ENCODE measurements around the gene LOXHD1.

The LOXHD1 gene

DNA sequence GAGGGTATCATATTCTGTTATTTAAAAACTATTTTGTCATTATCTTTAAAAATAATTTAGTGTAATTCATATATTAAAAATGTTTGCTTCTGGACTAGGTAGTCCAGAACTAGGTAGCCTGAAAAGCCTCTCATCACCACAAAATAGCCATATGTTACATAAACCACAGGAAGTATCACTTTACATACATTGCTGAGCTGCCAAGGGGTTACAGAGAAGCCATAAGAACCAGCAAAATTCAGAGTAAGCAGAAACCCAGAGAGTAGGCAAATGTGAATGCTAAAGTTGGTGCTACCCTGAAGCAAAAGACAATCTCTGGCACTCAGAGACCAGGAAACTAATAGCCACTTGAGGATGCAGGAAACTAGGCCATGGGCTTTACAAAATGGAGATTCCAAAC lies 60.9 kb downstream of the LOXHD1 start:
- H3K4me3 ChIP-seq (ENCODE audit: control insufficient read depth in 1 of 7, extremely low read depth in 1 of 7, insufficient read depth in 4 of 7, low read depth in 2 of 7, low read length in 6 of 7) = no peak overlapping the region
- ChIA-PET CTCF (no interaction called here), POLR2A (no interaction called here)
- DNase-seq = no peak
- no peak overlapping the region for H3K27ac ChIP-seq (ENCODE audit: insufficient read depth in 1 of 2, low read depth in 1 of 2, low read length in 2 of 2, poor library complexity in 1 of 2, severe bottlenecking in 2 of 2)
- H3K4me1 ChIP-seq (ENCODE audit: control extremely low read depth in 1 of 4, control insufficient read depth in 4 of 4, insufficient read depth in 4 of 4, low read length in 3 of 4) = peaks cover 0 to 20% (median 12%) of the 10 kb centered on the region in 4 experiments
- no peaks in the 10 kb centered on the region for H3K36me3 ChIP-seq (ENCODE audit: control insufficient read depth in 4 of 4, insufficient read depth in 4 of 4, low read length in 3 of 4)
- H3K9me3 ChIP-seq (ENCODE audit: control extremely low read depth in 1 of 5, control insufficient read depth in 4 of 5, insufficient read depth in 2 of 5, low read depth in 1 of 5, low read length in 4 of 5) = peaks cover 0 to 2% (median 0%) of the 10 kb centered on the region in 5 experiments
- no peaks in the 10 kb centered on the region for H3K27me3 ChIP-seq (replicated peaks in 2 of 5; ENCODE audit: control insufficient read depth in 4 of 5, insufficient read depth in 5 of 5, low read length in 4 of 5)

DNA sequence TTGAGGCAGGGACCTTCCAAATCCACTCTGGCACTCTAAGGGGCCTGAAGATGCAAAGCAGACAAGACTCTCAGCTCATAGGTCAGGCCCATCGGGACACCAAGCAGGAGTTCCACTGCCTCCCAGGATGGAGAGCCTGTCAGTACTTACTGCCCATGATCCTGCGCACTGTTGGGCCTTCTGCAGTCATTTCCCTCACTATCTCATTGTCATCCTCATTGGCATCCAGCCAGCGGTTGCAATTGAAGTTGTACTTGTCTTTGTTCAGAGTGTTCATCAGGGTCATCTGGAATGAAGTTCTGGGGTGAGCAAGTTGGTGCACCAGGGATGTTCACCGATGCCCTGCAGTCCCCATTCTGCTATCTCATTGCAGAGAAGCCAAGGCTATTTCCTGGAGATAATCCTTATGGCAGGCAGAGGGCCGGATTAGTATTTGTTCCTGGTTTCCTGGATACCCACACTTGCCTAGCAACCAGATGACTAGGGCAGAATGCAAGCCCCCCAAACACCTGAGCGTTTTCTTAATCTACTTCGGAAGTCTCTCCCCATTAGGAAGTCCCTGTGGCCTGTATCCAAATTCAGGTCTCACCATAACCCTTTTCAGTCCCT lies 65.1 kb downstream of the LOXHD1 start:
- Histone ChIP-seq H3K4me3 (ENCODE audit: control insufficient read depth in 1 of 7, extremely low read depth in 1 of 7, insufficient read depth in 4 of 7, low read depth in 2 of 7, low read length in 6 of 7) (no peak overlapping the region), H3K36me3 (ENCODE audit: control insufficient read depth in 4 of 4, insufficient read depth in 4 of 4, low read length in 3 of 4) (no peaks in the 10 kb centered on the region), H3K4me1 (ENCODE audit: control extremely low read depth in 1 of 4, control insufficient read depth in 4 of 4, insufficient read depth in 4 of 4, low read length in 3 of 4) (peaks cover 0 to 18% (median 8%) of the 10 kb centered on the region in 4 experiments), H3K27ac (ENCODE audit: insufficient read depth in 1 of 2, low read depth in 1 of 2, low read length in 2 of 2, poor library complexity in 1 of 2, severe bottlenecking in 2 of 2) (no peak overlapping the region), H3K9me3 (ENCODE audit: control extremely low read depth in 1 of 5, control insufficient read depth in 4 of 5, insufficient read depth in 2 of 5, low read depth in 1 of 5, low read length in 4 of 5) (no peaks in the 10 kb centered on the region), H3K27me3 (replicated peaks in 2 of 5; ENCODE audit: control insufficient read depth in 4 of 5, insufficient read depth in 5 of 5, low read length in 4 of 5) (no peaks in the 10 kb centered on the region)
- peak; percentile 32 to 85 (median 72) for DNase-seq
- CTCF ChIA-PET = interaction anchor here (1.0 kb wide), 1 partner anchor 36 kb away, joined by 3 read pairs; no protein-coding TSS in a partner anchor
- WGBS (ENCODE audit: insufficient coverage) = 47% methylated on average over 6 of the region's 7 CpGs
- POLR2A ChIA-PET = no interaction called here

DNA sequence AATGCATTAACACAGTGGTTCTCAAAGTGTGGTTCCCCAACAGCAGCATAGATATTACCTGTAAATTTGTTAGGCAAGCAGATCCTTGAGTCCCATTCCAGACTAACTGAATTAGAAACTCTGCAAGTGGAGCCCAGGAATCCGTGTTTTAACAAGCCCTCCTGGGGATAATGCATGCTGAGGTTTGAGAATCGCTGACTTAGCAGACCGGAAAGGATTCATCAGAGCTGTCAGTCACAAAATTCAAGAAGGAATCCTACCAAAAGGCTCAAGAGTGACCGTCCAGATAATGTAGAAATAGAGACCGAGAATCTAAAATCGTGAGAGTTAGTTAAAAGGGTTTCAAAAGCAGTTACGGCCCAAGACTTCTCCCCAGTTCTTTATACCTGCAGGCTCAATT lies 66.9 kb downstream of the LOXHD1 start:
- ChIA-PET CTCF (no interaction called here), POLR2A (no interaction called here)
- peaks cover 0 to 14% (median 8%) of the 10 kb centered on the region in 4 experiments for H3K4me1 ChIP-seq (ENCODE audit: control extremely low read depth in 1 of 4, control insufficient read depth in 4 of 4, insufficient read depth in 4 of 4, low read length in 3 of 4)
- WGBS (ENCODE audit: insufficient coverage) = 98% methylated on average over 7 of the region's 7 CpGs
- DNase-seq = no peak
- H3K9me3 ChIP-seq (ENCODE audit: control extremely low read depth in 1 of 5, control insufficient read depth in 4 of 5, insufficient read depth in 2 of 5, low read depth in 1 of 5, low read length in 4 of 5) = no peaks in the 10 kb centered on the region
- no peak overlapping the region for H3K4me3 ChIP-seq (ENCODE audit: control insufficient read depth in 1 of 7, extremely low read depth in 1 of 7, insufficient read depth in 4 of 7, low read depth in 2 of 7, low read length in 6 of 7)
- no peaks in the 10 kb centered on the region for H3K27me3 ChIP-seq (replicated peaks in 2 of 5; ENCODE audit: control insufficient read depth in 4 of 5, insufficient read depth in 5 of 5, low read length in 4 of 5)
- H3K36me3 ChIP-seq (ENCODE audit: control insufficient read depth in 4 of 4, insufficient read depth in 4 of 4, low read length in 3 of 4) = no peaks in the 10 kb centered on the region
- H3K27ac ChIP-seq (ENCODE audit: insufficient read depth in 1 of 2, low read depth in 1 of 2, low read length in 2 of 2, poor library complexity in 1 of 2, severe bottlenecking in 2 of 2) = no peak overlapping the region

DNA sequence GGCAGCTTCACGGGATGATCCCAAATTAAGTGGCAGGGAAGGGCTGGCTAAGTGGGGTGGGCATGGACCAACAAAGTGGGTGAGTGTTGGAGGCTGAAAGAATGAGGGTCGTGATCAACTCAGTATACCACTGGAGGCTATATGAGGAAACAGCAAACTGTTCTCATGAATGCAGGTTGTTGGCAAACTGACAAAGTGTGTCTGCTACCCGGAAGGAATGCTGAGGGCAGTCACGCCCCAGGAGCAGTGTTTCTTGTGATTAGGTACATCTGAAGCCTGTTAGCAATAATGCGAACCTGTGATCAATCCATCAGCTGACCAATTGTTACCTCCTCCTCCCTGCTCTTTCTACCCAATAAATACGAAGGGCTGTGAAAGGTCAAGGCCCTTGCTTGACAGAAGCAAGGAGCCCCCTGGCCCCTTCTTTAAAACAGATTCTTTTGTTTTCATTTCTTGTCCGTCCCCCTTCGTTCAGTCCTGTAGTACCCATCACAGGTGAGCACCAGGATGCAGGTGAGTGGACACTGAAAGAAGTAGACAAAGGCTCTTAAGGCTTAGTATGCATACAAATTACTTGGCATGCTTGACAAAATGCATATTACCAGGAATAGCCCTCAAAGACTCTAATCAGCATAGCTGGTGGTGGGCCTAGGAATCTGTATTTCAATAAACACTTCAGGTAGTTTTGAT lies 67.9 kb downstream of the LOXHD1 start:
- DNase-seq = no peak
- H3K4me1 ChIP-seq (ENCODE audit: control extremely low read depth in 1 of 4, control insufficient read depth in 4 of 4, insufficient read depth in 4 of 4, low read length in 3 of 4) = peaks cover 0 to 14% (median 8%) of the 10 kb centered on the region in 4 experiments
- no peaks in the 10 kb centered on the region for H3K27me3 ChIP-seq (replicated peaks in 2 of 5; ENCODE audit: control insufficient read depth in 4 of 5, insufficient read depth in 5 of 5, low read length in 4 of 5)
- ChIA-PET POLR2A (no interaction called here), CTCF (no interaction called here)
- 96% methylated on average over 7 of the region's 8 CpGs for WGBS (ENCODE audit: insufficient coverage)
- no peak overlapping the region for H3K27ac ChIP-seq (ENCODE audit: insufficient read depth in 1 of 2, low read depth in 1 of 2, low read length in 2 of 2, poor library complexity in 1 of 2, severe bottlenecking in 2 of 2)
- no peaks in the 10 kb centered on the region for H3K9me3 ChIP-seq (ENCODE audit: control extremely low read depth in 1 of 5, control insufficient read depth in 4 of 5, insufficient read depth in 2 of 5, low read depth in 1 of 5, low read length in 4 of 5)
- no peaks in the 10 kb centered on the region for H3K36me3 ChIP-seq (ENCODE audit: control insufficient read depth in 4 of 4, insufficient read depth in 4 of 4, low read length in 3 of 4)
- H3K4me3 ChIP-seq (ENCODE audit: control insufficient read depth in 1 of 7, extremely low read depth in 1 of 7, insufficient read depth in 4 of 7, low read depth in 2 of 7, low read length in 6 of 7) = no peak overlapping the region

DNA sequence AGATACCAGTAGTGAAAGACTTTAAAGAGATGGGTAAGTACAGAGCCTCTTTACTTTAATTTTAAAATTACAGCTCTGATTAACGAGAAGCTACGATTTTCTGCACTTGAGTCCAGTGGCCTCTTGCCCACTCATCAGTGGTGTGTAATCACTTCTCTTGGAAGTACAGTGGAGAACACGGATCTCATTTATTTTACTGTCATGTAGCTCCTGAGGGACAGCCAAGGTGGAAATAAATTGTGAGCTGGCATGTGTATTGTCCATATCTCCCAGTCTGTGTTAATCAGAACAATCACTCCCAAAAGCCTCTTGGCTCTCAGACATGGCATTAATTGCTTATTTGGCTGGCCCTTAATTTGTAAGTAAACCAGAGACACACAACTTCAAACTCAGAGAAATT lies 69.4 kb downstream of the LOXHD1 start:
- WGBS (ENCODE audit: insufficient coverage) = 91% methylated on average over 3 of the region's 3 CpGs

DNA sequence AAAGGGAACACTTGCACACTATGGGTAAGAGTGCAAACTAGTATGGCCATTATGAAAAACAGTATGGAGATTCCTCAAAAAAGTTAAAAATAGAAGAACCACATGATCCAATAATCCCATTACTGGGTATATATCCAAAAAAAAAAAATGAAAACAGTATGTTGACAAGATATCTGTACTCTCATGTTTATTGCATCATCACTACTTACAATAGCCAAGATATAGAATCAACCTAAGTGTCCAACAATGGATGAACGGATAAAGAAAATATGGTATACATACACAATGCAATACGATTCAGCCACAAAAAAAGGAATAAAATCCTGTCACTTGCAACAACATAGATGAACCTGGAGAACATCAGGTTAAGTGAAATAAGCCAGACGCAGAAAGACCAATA lies 73.3 kb downstream of the LOXHD1 start:
- no peak overlapping the region for H3K4me3 ChIP-seq (ENCODE audit: control insufficient read depth in 1 of 7, extremely low read depth in 1 of 7, insufficient read depth in 4 of 7, low read depth in 2 of 7, low read length in 6 of 7)
- H3K9me3 ChIP-seq (ENCODE audit: control extremely low read depth in 1 of 5, control insufficient read depth in 4 of 5, insufficient read depth in 2 of 5, low read depth in 1 of 5, low read length in 4 of 5) = peaks cover 0 to 22% (median 2%) of the 10 kb centered on the region in 5 experiments
- peaks cover 0 to 8% (median 0%) of the 10 kb centered on the region in 4 experiments for H3K4me1 ChIP-seq (ENCODE audit: control extremely low read depth in 1 of 4, control insufficient read depth in 4 of 4, insufficient read depth in 4 of 4, low read length in 3 of 4)
- no peak for DNase-seq
- no CpG with 5 or more reads among the region's 3 CpGs for WGBS (ENCODE audit: insufficient coverage)
- H3K36me3 ChIP-seq (ENCODE audit: control insufficient read depth in 4 of 4, insufficient read depth in 4 of 4, low read length in 3 of 4) = no peaks in the 10 kb centered on the region
- POLR2A ChIA-PET = no interaction called here
- no peak overlapping the region for H3K27ac ChIP-seq (ENCODE audit: insufficient read depth in 1 of 2, low read depth in 1 of 2, low read length in 2 of 2, poor library complexity in 1 of 2, severe bottlenecking in 2 of 2)
- H3K27me3 ChIP-seq (replicated peaks in 2 of 5; ENCODE audit: control insufficient read depth in 4 of 5, insufficient read depth in 5 of 5, low read length in 4 of 5) = peaks cover 0 to 2% (median 0%) of the 10 kb centered on the region in 5 experiments
- CTCF ChIA-PET = no interaction called here

More for the DNA sequence above, 69.4 kb downstream of the LOXHD1 start:
- POLR2A ChIA-PET = no interaction called here
- no peaks in the 10 kb centered on the region for H3K9me3 ChIP-seq (ENCODE audit: control extremely low read depth in 1 of 5, control insufficient read depth in 4 of 5, insufficient read depth in 2 of 5, low read depth in 1 of 5, low read length in 4 of 5)
- H3K27ac ChIP-seq (ENCODE audit: insufficient read depth in 1 of 2, low read depth in 1 of 2, low read length in 2 of 2, poor library complexity in 1 of 2, severe bottlenecking in 2 of 2) = no peak overlapping the region
- no peak overlapping the region for H3K4me3 ChIP-seq (ENCODE audit: control insufficient read depth in 1 of 7, extremely low read depth in 1 of 7, insufficient read depth in 4 of 7, low read depth in 2 of 7, low read length in 6 of 7)
- no peak for DNase-seq
- CTCF ChIA-PET = interaction anchor here (1.2 kb wide), 1 partner anchor 70 kb away, joined by 3 read pairs; no protein-coding TSS in a partner anchor
- no peaks in the 10 kb centered on the region for H3K36me3 ChIP-seq (ENCODE audit: control insufficient read depth in 4 of 4, insufficient read depth in 4 of 4, low read length in 3 of 4)
- peaks cover 0 to 14% (median 8%) of the 10 kb centered on the region in 4 experiments for H3K4me1 ChIP-seq (ENCODE audit: control extremely low read depth in 1 of 4, control insufficient read depth in 4 of 4, insufficient read depth in 4 of 4, low read length in 3 of 4)
- H3K27me3 ChIP-seq (replicated peaks in 2 of 5; ENCODE audit: control insufficient read depth in 4 of 5, insufficient read depth in 5 of 5, low read length in 4 of 5) = peaks cover 0 to 2% (median 0%) of the 10 kb centered on the region in 5 experiments

DNA sequence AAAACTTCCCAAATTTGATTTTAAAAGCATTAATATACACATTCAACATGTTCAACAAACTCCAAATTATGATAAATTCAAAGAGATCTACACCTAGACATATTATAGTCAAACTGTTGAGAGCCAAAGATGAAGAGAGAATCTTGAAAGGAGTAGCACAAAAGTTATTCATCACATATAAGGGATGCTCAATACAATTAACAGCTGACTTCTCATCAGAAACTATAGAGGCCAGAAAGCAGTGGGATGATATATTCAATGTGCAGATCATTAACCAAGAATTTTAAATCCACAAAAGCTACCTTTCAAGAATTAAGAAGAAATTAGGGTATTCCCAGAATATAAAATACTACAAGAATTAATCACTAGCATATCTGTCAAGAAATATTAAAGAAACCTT lies 75.4 kb downstream of the LOXHD1 start:
- no peak for DNase-seq
- peaks cover 0 to 22% (median 2%) of the 10 kb centered on the region in 5 experiments for H3K9me3 ChIP-seq (ENCODE audit: control extremely low read depth in 1 of 5, control insufficient read depth in 4 of 5, insufficient read depth in 2 of 5, low read depth in 1 of 5, low read length in 4 of 5)
- CTCF ChIA-PET = no interaction called here
- no peak overlapping the region for H3K4me3 ChIP-seq (ENCODE audit: control insufficient read depth in 1 of 7, extremely low read depth in 1 of 7, insufficient read depth in 4 of 7, low read depth in 2 of 7, low read length in 6 of 7)
- H3K36me3 ChIP-seq (ENCODE audit: control insufficient read depth in 4 of 4, insufficient read depth in 4 of 4, low read length in 3 of 4) = no peaks in the 10 kb centered on the region
- POLR2A ChIA-PET = no interaction called here
- H3K27me3 ChIP-seq (replicated peaks in 2 of 5; ENCODE audit: control insufficient read depth in 4 of 5, insufficient read depth in 5 of 5, low read length in 4 of 5) = peaks cover 0 to 2% (median 0%) of the 10 kb centered on the region in 5 experiments
- no peak overlapping the region for H3K27ac ChIP-seq (ENCODE audit: insufficient read depth in 1 of 2, low read depth in 1 of 2, low read length in 2 of 2, poor library complexity in 1 of 2, severe bottlenecking in 2 of 2)
- no peaks in the 10 kb centered on the region for H3K4me1 ChIP-seq (ENCODE audit: control extremely low read depth in 1 of 4, control insufficient read depth in 4 of 4, insufficient read depth in 4 of 4, low read length in 3 of 4)
